ENCODE measurements around the gene SLC37A1.

Gene SLC37A1

GRCh38 chr21:42579456-42580075 lies 65.9 kb downstream of the SLC37A1 start:
- DNase-seq: no peak
- in situ Hi-C loops (cut with HindIII; ENCODE audit: low pct_ligation_motif_present, low pct_unique_long_range_greater_than_20kb, low sequenced_read_pairs): loop anchor here (25.0 kb wide), 1 partner anchor 233 kb away; no protein-coding TSS in a partner anchor

DNA sequence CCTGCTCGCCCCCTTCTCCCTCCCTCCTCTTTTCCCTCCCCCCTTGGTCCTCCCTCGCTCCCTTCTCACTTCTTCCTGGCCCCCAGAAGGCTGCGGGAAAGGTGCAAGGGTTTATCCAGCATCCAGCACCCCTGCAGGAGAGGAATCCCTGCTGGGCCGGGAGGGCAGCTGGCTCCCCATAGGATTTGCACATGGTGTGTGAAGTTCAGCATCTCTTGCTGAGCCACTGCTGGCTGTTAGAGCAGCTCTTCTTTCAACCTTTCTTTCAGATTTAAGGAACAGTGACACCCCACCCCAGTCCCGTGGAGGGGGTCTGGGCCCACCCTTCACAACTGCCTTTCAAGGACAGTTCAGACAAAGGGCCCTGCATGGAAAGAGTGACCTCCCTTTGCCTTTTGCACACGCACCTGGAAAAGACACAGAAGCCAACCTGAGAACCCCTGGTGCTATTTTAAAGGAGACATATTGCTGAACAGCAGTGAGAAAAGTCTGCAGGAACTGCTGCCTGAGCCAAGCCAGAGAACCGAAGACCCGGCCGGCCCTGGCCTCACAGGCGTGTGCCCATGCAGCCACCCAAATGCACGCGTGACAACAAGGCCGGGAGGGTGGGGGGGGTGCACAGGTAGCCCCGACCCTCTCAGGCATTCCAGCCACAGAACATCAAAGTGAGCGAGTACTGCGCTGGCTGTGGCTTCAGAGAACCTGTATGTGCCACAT lies 66.6 kb downstream of the SLC37A1 start:
- in situ Hi-C loops (cut with HindIII; ENCODE audit: low pct_ligation_motif_present, low pct_unique_long_range_greater_than_20kb, low sequenced_read_pairs): loop anchor here (25.0 kb wide), 1 partner anchor 232 kb away; no protein-coding TSS in a partner anchor

GRCh38 chr21:42580793-42581321 lies 67.2 kb downstream of the SLC37A1 start:
- DNase-seq: no peak
- in situ Hi-C loops (cut with HindIII; ENCODE audit: low pct_ligation_motif_present, low pct_unique_long_range_greater_than_20kb, low sequenced_read_pairs): loop anchor here (25.0 kb wide), 1 partner anchor 231 kb away; no protein-coding TSS in a partner anchor

More for the DNA sequence above, 66.6 kb downstream of the SLC37A1 start:
- DNase-seq: no peak

DNA sequence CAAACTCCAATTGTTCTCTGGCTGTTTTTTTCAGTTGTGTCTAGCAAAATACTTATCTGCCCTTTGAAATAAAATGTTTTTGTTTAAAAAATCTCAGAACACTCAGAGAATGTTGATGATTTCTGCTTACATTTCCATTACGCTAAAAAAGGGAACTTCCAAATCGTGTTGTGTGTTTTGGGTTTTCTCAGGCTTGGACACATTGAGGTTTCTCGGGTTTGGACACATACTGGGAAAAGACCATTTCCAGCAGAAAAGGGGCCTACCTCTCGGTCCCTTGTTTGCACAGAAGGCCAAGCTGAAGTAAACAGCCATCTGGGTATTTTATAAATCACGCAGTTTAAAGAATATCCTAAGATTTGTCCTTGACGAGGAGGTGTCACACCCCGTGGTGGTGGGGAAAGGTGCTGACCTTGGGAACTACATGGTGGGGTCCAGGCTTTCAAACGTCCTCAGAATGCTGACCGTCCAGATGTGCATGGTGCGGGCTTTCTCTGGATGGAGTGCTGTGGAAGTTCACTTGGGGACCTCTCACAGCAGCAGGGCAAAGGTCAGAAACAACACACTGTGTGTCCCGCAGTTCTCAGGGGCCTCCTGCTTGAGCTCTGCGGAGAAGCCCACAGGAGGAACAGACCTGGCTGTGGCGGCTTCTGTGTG lies 67.8 kb downstream of the SLC37A1 start:
- DNase-seq: no peak
- in situ Hi-C loops (cut with HindIII; ENCODE audit: low pct_ligation_motif_present, low pct_unique_long_range_greater_than_20kb, low sequenced_read_pairs): loop anchor here (25.0 kb wide), 1 partner anchor 231 kb away; no protein-coding TSS in a partner anchor

DNA sequence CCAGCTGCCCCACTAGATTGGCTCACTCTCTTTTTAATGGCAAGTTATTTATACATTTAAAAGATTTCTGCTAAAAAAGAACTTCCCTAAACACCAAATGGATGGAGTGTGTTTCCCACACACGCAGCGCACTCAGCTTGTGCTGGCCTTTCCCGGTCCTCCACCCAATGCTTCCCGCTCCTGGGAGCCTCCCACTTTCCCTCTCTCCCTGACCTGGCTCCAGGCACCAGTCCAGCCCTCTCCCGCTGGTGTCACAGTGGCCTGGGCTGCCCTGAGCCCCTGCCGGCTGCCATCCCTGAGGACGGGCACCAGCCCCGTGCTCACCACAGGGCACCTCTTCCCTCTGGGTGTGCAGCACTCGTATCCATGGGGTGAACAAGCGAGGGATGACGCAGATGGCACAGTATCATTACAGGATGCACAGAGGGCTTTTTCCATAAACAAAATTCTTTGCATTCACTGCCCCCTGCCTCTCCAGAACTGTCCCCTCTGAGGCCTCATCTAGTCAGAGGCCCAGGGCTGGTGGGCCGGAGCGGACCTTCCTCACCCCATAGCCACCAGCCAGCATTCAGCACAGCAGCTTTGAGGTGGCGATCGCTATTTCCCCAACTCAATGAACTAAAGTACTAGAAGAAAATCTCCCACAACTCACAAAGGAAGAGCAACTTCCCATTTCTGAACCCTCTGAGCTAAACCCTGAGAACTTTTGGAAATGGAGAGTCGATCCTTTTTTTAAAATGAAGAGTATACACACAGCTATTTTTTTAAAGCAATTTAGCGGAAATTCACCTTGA lies 68.5 kb downstream of the SLC37A1 start:
- in situ Hi-C loops (cut with HindIII; ENCODE audit: low pct_ligation_motif_present, low pct_unique_long_range_greater_than_20kb, low sequenced_read_pairs): loop anchor here (25.0 kb wide), 1 partner anchor 230 kb away; no protein-coding TSS in a partner anchor
- DNase-seq: no peak

DNA sequence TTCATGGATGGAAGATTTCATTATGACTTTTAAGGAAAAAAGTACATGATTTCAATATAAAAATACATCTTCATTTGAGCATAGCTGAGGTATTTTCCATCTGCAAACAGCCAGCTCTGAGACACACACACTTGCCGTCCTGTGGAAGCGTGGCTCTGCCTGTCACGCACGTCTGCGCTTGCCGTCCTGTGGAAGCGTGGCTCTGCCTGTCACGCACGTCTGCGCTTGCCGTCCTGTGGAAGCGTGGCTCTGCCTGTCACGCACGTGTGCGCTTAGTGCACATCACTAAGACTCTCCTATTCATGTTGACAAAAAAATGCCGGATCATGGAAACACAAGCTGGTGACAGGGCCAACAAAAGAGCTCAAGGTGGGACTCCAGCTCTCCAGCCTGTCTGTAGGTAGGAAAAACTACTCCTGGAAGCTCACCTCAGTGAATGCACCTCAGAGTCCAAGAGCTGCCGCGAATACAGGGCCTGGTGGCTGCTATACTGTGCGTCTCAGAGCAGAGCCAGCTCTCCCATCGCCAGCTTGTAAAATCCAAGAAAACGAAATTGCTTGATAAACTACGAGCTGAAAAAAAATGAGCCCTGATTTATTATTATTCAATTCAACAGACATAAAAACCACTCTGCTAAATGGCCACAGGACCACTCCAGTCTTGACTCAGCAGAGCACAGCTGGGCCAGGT lies 69.3 kb downstream of the SLC37A1 start:
- DNase-seq: no peak
- in situ Hi-C loops (cut with HindIII; ENCODE audit: low pct_ligation_motif_present, low pct_unique_long_range_greater_than_20kb, low sequenced_read_pairs): loop anchor here (25.0 kb wide), 1 partner anchor 229 kb away; no protein-coding TSS in a partner anchor

GRCh38 chr21:42583477-42584295 lies 70.0 kb downstream of the SLC37A1 start:
- in situ Hi-C loops (cut with HindIII; ENCODE audit: low pct_ligation_motif_present, low pct_unique_long_range_greater_than_20kb, low sequenced_read_pairs): loop anchor here (25.0 kb wide), 1 partner anchor 229 kb away; no protein-coding TSS in a partner anchor
- no peak for DNase-seq

GRCh38 chr21:42584296-42584641 lies 70.6 kb downstream of the SLC37A1 start:
- in situ Hi-C loops (cut with HindIII; ENCODE audit: low pct_ligation_motif_present, low pct_unique_long_range_greater_than_20kb, low sequenced_read_pairs): loop anchor here (25.0 kb wide), 1 partner anchor 228 kb away; no protein-coding TSS in a partner anchor
- no peak for DNase-seq

GRCh38 chr21:42585881-42586280 lies 72.2 kb downstream of the SLC37A1 start:
- in situ Hi-C loops (cut with HindIII; ENCODE audit: low pct_ligation_motif_present, low pct_unique_long_range_greater_than_20kb, low sequenced_read_pairs): loop anchor here (25.0 kb wide), 1 partner anchor 226 kb away; no protein-coding TSS in a partner anchor
- no peak for DNase-seq

GRCh38 chr21:42586406-42586805 lies 72.8 kb downstream of the SLC37A1 start:
- no peak for DNase-seq
- in situ Hi-C loops (cut with HindIII; ENCODE audit: low pct_ligation_motif_present, low pct_unique_long_range_greater_than_20kb, low sequenced_read_pairs): loop anchor here (25.0 kb wide), 1 partner anchor 226 kb away; no protein-coding TSS in a partner anchor

DNA sequence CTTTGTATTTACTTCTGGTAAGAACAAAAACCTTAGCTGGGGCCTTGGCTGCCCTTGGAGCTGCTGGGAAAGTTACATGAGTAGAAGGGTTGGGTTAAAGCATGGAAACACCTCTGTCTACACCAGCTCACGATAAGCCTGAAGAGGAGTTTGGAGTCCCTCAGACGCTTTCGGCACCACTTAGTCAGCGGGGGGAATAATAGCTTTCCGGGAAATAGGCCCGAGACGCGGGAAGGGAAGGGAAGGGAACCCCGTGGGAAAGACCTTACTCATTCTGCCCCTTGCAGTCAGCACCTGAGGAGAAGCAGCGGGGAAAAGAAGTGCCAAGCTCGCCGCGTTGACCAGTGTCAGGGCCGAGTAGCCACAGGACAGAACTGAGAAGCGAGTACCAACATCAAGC lies 73.4 kb downstream of the SLC37A1 start:
- DNase-seq: no peak
- in situ Hi-C loops (cut with HindIII; ENCODE audit: low pct_ligation_motif_present, low pct_unique_long_range_greater_than_20kb, low sequenced_read_pairs): loop anchor here (25.0 kb wide), 1 partner anchor 225 kb away; no protein-coding TSS in a partner anchor

DNA sequence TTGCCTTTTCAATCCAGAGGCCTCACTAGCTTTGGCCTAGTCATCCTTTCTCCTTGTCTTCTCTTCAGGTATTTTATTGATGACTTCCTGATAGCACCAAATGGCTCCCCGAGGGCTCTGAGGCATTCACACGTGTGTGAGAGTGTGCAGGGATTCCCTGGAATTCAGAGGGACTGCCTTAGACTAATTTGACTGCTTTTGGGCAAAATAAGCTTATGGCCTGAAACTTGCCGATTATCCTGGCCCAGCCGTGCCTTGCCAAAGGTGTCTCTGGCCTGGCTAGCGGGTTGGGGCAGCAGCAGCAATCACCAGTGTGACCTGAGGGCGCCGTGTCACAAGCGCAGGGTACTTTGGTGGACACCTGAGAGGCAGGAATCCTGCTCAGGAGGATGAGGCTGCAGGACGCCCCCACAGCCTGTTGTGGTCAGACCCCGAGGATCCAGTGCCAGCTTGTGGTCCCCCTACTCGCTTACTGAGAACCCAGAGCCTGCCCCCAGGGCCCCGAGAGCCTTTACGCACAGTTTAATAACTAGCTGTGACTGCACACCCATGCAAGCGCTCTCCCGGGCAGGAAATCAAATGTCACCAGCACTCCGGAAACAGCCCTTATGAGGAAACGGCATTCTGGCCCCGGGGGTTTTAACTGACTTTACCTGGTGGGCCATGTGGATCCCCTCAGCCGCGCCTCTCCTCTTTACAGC lies 76.9 kb downstream of the SLC37A1 start:
- no peak for DNase-seq
- in situ Hi-C loops (cut with HindIII; ENCODE audit: low pct_ligation_motif_present, low pct_unique_long_range_greater_than_20kb, low sequenced_read_pairs): loop anchor here (25.0 kb wide), 1 partner anchor 222 kb away; no protein-coding TSS in a partner anchor

GRCh38 chr21:42591170-42591869 lies 77.7 kb downstream of the SLC37A1 start:
- in situ Hi-C loops (cut with HindIII; ENCODE audit: low pct_ligation_motif_present, low pct_unique_long_range_greater_than_20kb, low sequenced_read_pairs): loop anchor here (25.0 kb wide), 1 partner anchor 221 kb away; no protein-coding TSS in a partner anchor
- no peak for DNase-seq

GRCh38 chr21:42592156-42592820 lies 78.6 kb downstream of the SLC37A1 start:
- DNase-seq: no peak
- in situ Hi-C loops (cut with HindIII; ENCODE audit: low pct_ligation_motif_present, low pct_unique_long_range_greater_than_20kb, low sequenced_read_pairs): loop anchor here (25.0 kb wide), 1 partner anchor 220 kb away; no protein-coding TSS in a partner anchor

Measured in ACHN (cell line).